HEK293 (cell line): ENCODE results near the gene RAVER2.

Experiments
- CTCF ChIA-PET: fragments of 350-600 bp; formaldehyde crosslinking; extraction: SDS; loops from one replicate; lab custom pipeline; 2021; ENCODE audit warnings: antibody characterized with exemption; lab: Yijun Ruan, JAX
- POLR2A ChIA-PET: fragments of 300-600 bp; formaldehyde crosslinking; extraction: SDS; loops from one replicate; lab custom pipeline; 2020; ENCODE audit warnings: antibody characterized with exemption, inconsistent platforms; lab: Yijun Ruan, JAX
- H3K27ac ChIP-seq: fragments of 200-500 bp; sonication (Bioruptor generic); 2 replicates; pipeline ENCODE4 v1.5.1; 2014; ENCODE audit warnings: low read depth, low read length, control low read depth, inconsistent platforms; ENCODE audit errors: extremely low read depth
- H3K36me3 ChIP-seq, 2 experiments: fragments of 200-500 bp in 1 of 2; sonication (Bioruptor generic) in 1 of 2; 1 replicate in 1 of 2; 2 replicates in 1 of 2; pipeline ENCODE4 v1.5.1; 2014 to 2017; ENCODE audit warnings: inconsistent platforms in 2 of 2, low read length in 2 of 2; ENCODE audit not compliant: control insufficient read depth in 2 of 2, insufficient read depth in 1 of 2
- H3K4me1 ChIP-seq: fragments of 200-500 bp; sonication (Bioruptor generic); 2 replicates; pipeline ENCODE4 v1.5.1; 2014; ENCODE audit warnings: mild to moderate bottlenecking, low read length, inconsistent platforms; ENCODE audit not compliant: control insufficient read depth, insufficient read depth
- H3K4me3 ChIP-seq: 2 replicates; pipeline ENCODE4 v1.5.1; 2011; ENCODE audit warnings: low read depth, mild to moderate bottlenecking, control low read depth, low read length, moderate library complexity
- H3K9me3 ChIP-seq: fragments of 200-500 bp; sonication (Bioruptor generic); 2 replicates; pipeline ENCODE4 v1.5.1; 2014; ENCODE audit warnings: low read depth, low read length, inconsistent platforms; ENCODE audit not compliant: control insufficient read depth, insufficient read depth
- ATF2 ChIP-seq: fragments of 450-650 bp; formaldehyde crosslinking; IDR thresholded peaks from 2 replicates; pipeline ENCODE4 v1.5.1; 2016; ENCODE audit warnings: missing biosample characterization, missing genetic modification characterization, low read depth
- HIC1 ChIP-seq: fragments of 450-650 bp; formaldehyde crosslinking; IDR thresholded peaks from 2 replicates; pipeline ENCODE4 v1.5.1; 2016; ENCODE audit warnings: missing biosample characterization, missing genetic modification characterization
- RBAK ChIP-seq: fragments of 450-650 bp; formaldehyde crosslinking; IDR thresholded peaks from 2 replicates; pipeline ENCODE4 v1.5.1; 2016; ENCODE audit warnings: missing biosample characterization, missing genetic modification characterization
- SCRT2 ChIP-seq: fragments of 450-650 bp; formaldehyde crosslinking; IDR thresholded peaks from 2 replicates; pipeline ENCODE4 v1.5.1; 2016; ENCODE audit warnings: missing biosample characterization, missing genetic modification characterization
- ZBTB6 ChIP-seq: fragments of 450-650 bp; formaldehyde crosslinking; IDR thresholded peaks from 2 replicates; pipeline ENCODE4 v1.5.1; 2017; ENCODE audit warnings: missing biosample characterization, missing genetic modification characterization
- ZNF132 ChIP-seq: fragments of 450-650 bp; formaldehyde crosslinking; IDR thresholded peaks from 2 replicates; pipeline ENCODE4 v1.5.1; 2017; ENCODE audit warnings: missing biosample characterization, missing genetic modification characterization, borderline replicate concordance
- ZNF157 ChIP-seq: fragments of 450-650 bp; formaldehyde crosslinking; IDR thresholded peaks from 2 replicates; pipeline ENCODE4 v1.5.1; 2016; ENCODE audit warnings: missing biosample characterization, missing genetic modification characterization
- ZNF211 ChIP-seq: fragments of 450-650 bp; formaldehyde crosslinking; IDR thresholded peaks from 2 replicates; pipeline ENCODE4 v1.5.1; 2016; ENCODE audit warnings: low read depth, missing biosample characterization, missing genetic modification characterization
- ZNF221 ChIP-seq: fragments of 450-650 bp; formaldehyde crosslinking; IDR thresholded peaks from 2 replicates; pipeline ENCODE4 v1.5.1; 2017; ENCODE audit warnings: missing biosample characterization, missing genetic modification characterization, borderline replicate concordance
- ZNF23 ChIP-seq: fragments of 450-650 bp; formaldehyde crosslinking; IDR thresholded peaks from 2 replicates; pipeline ENCODE4 v1.5.1; 2016; ENCODE audit warnings: missing biosample characterization, missing genetic modification characterization, borderline replicate concordance
- ZNF449 ChIP-seq: fragments of 450-650 bp; formaldehyde crosslinking; IDR thresholded peaks from 2 replicates; pipeline ENCODE4 v1.5.1; 2017; ENCODE audit warnings: missing biosample characterization, mild to moderate bottlenecking, missing genetic modification characterization, moderate library complexity
- ZNF48 ChIP-seq: fragments of 450-650 bp; formaldehyde crosslinking; IDR thresholded peaks from 2 replicates; pipeline ENCODE4 v1.5.1; 2016; ENCODE audit warnings: missing biosample characterization, missing genetic modification characterization
- ZNF518A ChIP-seq: fragments of 450-650 bp; formaldehyde crosslinking; conservative IDR thresholded peaks from 2 replicates; pipeline ENCODE4 v1.5.1; 2016; ENCODE audit warnings: low read depth, missing biosample characterization, missing genetic modification characterization
- ZNF571 ChIP-seq: fragments of 450-650 bp; formaldehyde crosslinking; IDR thresholded peaks from 2 replicates; pipeline ENCODE4 v1.5.0; 2017; ENCODE audit warnings: missing biosample characterization, missing genetic modification characterization
- ZNF704 ChIP-seq: fragments of 450-650 bp; formaldehyde crosslinking; IDR thresholded peaks from 2 replicates; pipeline ENCODE4 v1.5.1; 2016; ENCODE audit warnings: missing biosample characterization, missing genetic modification characterization
- ZNF791 ChIP-seq: fragments of 450-650 bp; formaldehyde crosslinking; IDR thresholded peaks from 2 replicates; pipeline ENCODE4 v1.5.1; 2016; ENCODE audit warnings: missing biosample characterization, missing genetic modification characterization

RAVER2 gene

GRCh38 chr1:64865105-64865757 is 120.4 kb downstream of the RAVER2 start:
- Histone ChIP-seq H3K36me3 (peaks cover 0 to 42% of the 10 kb centered on the region in 2 experiments; a peak in 1 of 3 replicates), H3K9me3 (no peaks in the 10 kb centered on the region), H3K4me3 (no peak overlapping the region), H3K27ac (no peak overlapping the region), H3K4me1 (no peaks in the 10 kb centered on the region)
- peak; percentile 22; the same call in 1 of the 2 replicates for TF ChIP-seq ATF2 (tag by site-specific recombination)
- no peak for TF ChIP-seq ZNF704 (tag by site-specific recombination)
- CTCF ChIA-PET = interaction anchor here (0.5 kb wide), 1 partner anchor 1704 kb away, joined by 3 read pairs; no protein-coding TSS in a partner anchor
- POLR2A ChIA-PET = no interaction called here

GRCh38 chr1:64866689-64867088 is 121.8 kb downstream of the RAVER2 start:
- TF ChIP-seq ZNF518A = no peak
- no peak for TF ChIP-seq ZNF48 (tag by site-specific recombination)
- TF ChIP-seq ZNF571 (tag by site-specific recombination) = no peak
- TF ChIP-seq ZNF157 = no peak
- no peak for TF ChIP-seq HIC1 (tag by site-specific recombination)
- no peak for TF ChIP-seq RBAK (tag by site-specific recombination)
- TF ChIP-seq ZNF132 (tag by site-specific recombination) = no peak
- TF ChIP-seq SCRT2 (tag by site-specific recombination) = no peak
- no peak for TF ChIP-seq ZBTB6 (tag by site-specific recombination)
- no peak for TF ChIP-seq ZNF211 (tag by site-specific recombination)
- TF ChIP-seq ZNF449 (tag by site-specific recombination) = no peak
- TF ChIP-seq ZNF791 (tag by site-specific recombination) = no peak
- TF ChIP-seq ZNF221 (tag by site-specific recombination) = no peak
- TF ChIP-seq ZNF23 (tag by site-specific recombination) = no peak
- peaks cover 0 to 50% of the 10 kb centered on the region in 2 experiments; a peak in 1 of 3 replicates for H3K36me3 ChIP-seq
- CTCF ChIA-PET = no interaction called here
- no peak overlapping the region for H3K27ac ChIP-seq
- no peaks in the 10 kb centered on the region for H3K4me1 ChIP-seq
- no peak overlapping the region for H3K4me3 ChIP-seq
- no peaks in the 10 kb centered on the region for H3K9me3 ChIP-seq
- POLR2A ChIA-PET = no interaction called here
